K562 (cell line): Measurements from ENCODE around the gene USP48. TPM values are rescaled to one million over a fixed set of nuclear protein-coding genes. Genes with fewer than 3 reads are reported as not detected.
A peak's percentile ranks its signal among the peaks of the same experiment; 100 is the strongest.

Experiments used
- ATAC-seq: fragments of 200-7000 bp; cut with Tn5 transposase; 3 replicates; pipeline ENCODE4 v1.9.1; 2020; ENCODE audit warnings: moderate library complexity
- BruUV-seq: library from RNA; stranded (reverse); fragments of 400-500 nt; replicated peaks from 2 replicates; lab custom pipeline; 2021; lab: Mats Ljungman, UMichigan
- CTCF ChIA-PET: fragments of 300-600 bp; formaldehyde crosslinking; extraction: SDS; loops from one replicate; lab custom pipeline; 2021; ENCODE audit warnings: low intra/inter-chr PET ratio; lab: Yijun Ruan, JAX
- POLR2A ChIA-PET: fragments of 300-600, 350-650 bp; sonication (Branson Sonifier 250); formaldehyde crosslinking; extraction: SDS; loops from one replicate; lab custom pipeline; 2021; ENCODE audit warnings: antibody characterized with exemption, inconsistent platforms; lab: Yijun Ruan, JAX
- DNase-seq, 4 experiments: peaks; one replicate each; pipeline versions ENCODE4 v3.0.0 to v3.0.0-alpha.2; 2011 to 2018; ENCODE audit warnings: low spot score in 3 of 4, mixed read lengths in 3 of 4; ENCODE audit errors: extremely low read depth in 1 of 4
- FAIRE-seq: peaks from 2 replicates; lab custom pipeline; 2011; peaks lifted over from hg19 to GRCh38; lab: Jason Lieb, UNC
- H2AFZ ChIP-seq: 2 replicates; pipeline ENCODE4 v1.6.0; 2011; ENCODE audit warnings: low read depth, low read length, control low read depth, inconsistent platforms
- H3K27ac ChIP-seq: fragments of 200-600 bp; 3 replicates; pipeline ENCODE4 v1.8.0; 2011; ENCODE audit warnings: low read depth, mild to moderate bottlenecking, control low read depth, inconsistent platforms, low read length, moderate library complexity, mixed read lengths; ENCODE audit errors: extremely low read depth
- H3K27me3 ChIP-seq, 2 experiments: fragments of 300-600 bp in 1 of 2; 2 replicates in 1 of 2; 3 replicates in 1 of 2; pipeline versions ENCODE4 v1.6.0 to v1.8.0; 2011; ENCODE audit warnings: inconsistent platforms in 2 of 2, low read length in 2 of 2, mild to moderate bottlenecking in 1 of 2, mixed read lengths in 1 of 2, moderate library complexity in 1 of 2; ENCODE audit not compliant: control insufficient read depth in 2 of 2, insufficient read depth in 2 of 2
- H3K36me3 ChIP-seq: fragments of 300-600 bp; 3 replicates; pipeline ENCODE4 v1.8.0; 2011; ENCODE audit warnings: mild to moderate bottlenecking, low read length, inconsistent platforms; ENCODE audit not compliant: control insufficient read depth, insufficient read depth
- H3K4me1 ChIP-seq, 2 experiments: fragments of 200-600 bp in 1 of 2; replicated peaks in 1 of 2; 2 replicates in 1 of 2; 3 replicates in 1 of 2; pipeline versions ENCODE4 v1.5.1 to v1.8.0; 2011; ENCODE audit warnings: inconsistent platforms in 2 of 2, low read length in 2 of 2, mild to moderate bottlenecking in 1 of 2, mixed read lengths in 1 of 2, moderate library complexity in 1 of 2; ENCODE audit not compliant: control insufficient read depth in 2 of 2, insufficient read depth in 2 of 2
- H3K4me2 ChIP-seq: 2 replicates; pipeline ENCODE4 v1.6.1; 2011; ENCODE audit warnings: low read length, control low read depth, inconsistent platforms, mixed read lengths; ENCODE audit not compliant: insufficient read depth
- H3K4me3 ChIP-seq: fragments of 200-600 bp; sonication (generic), shearing (Covaris generic); 2 replicates; pipeline ENCODE4 v1.5.1; 2016; ENCODE audit warnings: control low read depth, inconsistent platforms
- H3K79me2 ChIP-seq: fragments of 200-600 bp; 3 replicates; pipeline ENCODE4 v1.8.0; 2011; ENCODE audit warnings: low read length, inconsistent platforms; ENCODE audit not compliant: control insufficient read depth, insufficient read depth
- H3K9ac ChIP-seq, 2 experiments: 2 replicates each; pipeline versions ENCODE4 v1.6.0 to v1.6.1; 2011; ENCODE audit warnings: low read depth in 2 of 2, low read length in 2 of 2, control low read depth in 1 of 2, inconsistent platforms in 1 of 2, mild to moderate bottlenecking in 1 of 2, mixed read lengths in 1 of 2; ENCODE audit not compliant: insufficient read depth in 1 of 2
- H3K9me1 ChIP-seq: one replicate; pipeline ENCODE4 v1.6.0; 2011; ENCODE audit warnings: inconsistent platforms, mild to moderate bottlenecking, low read length, moderate library complexity; ENCODE audit not compliant: control insufficient read depth, insufficient read depth
- H3K9me3 ChIP-seq: replicated peaks from 2 replicates; pipeline ENCODE4 v1.5.1; 2011; ENCODE audit warnings: low read depth, low read length, inconsistent platforms; ENCODE audit not compliant: control insufficient read depth, insufficient read depth
- H4K20me1 ChIP-seq: replicated peaks from 2 replicates; pipeline ENCODE4 v1.6.1; 2011; ENCODE audit warnings: low read length, inconsistent platforms, mixed read lengths; ENCODE audit not compliant: control insufficient read depth, insufficient read depth
- BMI1 ChIP-seq: fragments of 150-350 bp; IDR thresholded peaks from 2 replicates; pipeline ENCODE4 v1.6.1; 2014; ENCODE audit warnings: low read length
- KLF10 ChIP-seq: fragments of 250-450 bp; sonication (Bioruptor Pico); IDR thresholded peaks from 2 replicates; pipeline ENCODE4 v1.6.1; 2021; ENCODE audit warnings: matching md5 sums
- NFE2L1 ChIP-seq: fragments of 450-650 bp; IDR thresholded peaks from 2 replicates; pipeline ENCODE4 v1.6.1; 2016; ENCODE audit warnings: missing genetic modification characterization, low read depth, mild to moderate bottlenecking, missing compliant biosample characterization, moderate library complexity, borderline replicate concordance
- NR2C1 ChIP-seq, 2 experiments: fragments of 450-650 bp; IDR thresholded peaks; 2 replicates each; pipeline ENCODE4 v1.6.1; 2017; ENCODE audit warnings: mild to moderate bottlenecking in 2 of 2, antibody characterized with exemption in 1 of 2, inconsistent platforms in 1 of 2, missing compliant biosample characterization in 1 of 2, missing genetic modification characterization in 1 of 2
- POLR2G ChIP-seq: fragments of 200-400 bp; formaldehyde crosslinking; IDR thresholded peaks from 2 replicates; pipeline ENCODE4 v1.6.1; 2017; ENCODE audit warnings: low read depth, mild to moderate bottlenecking, antibody characterized with exemption, low read length, moderate library complexity
- TAF1 ChIP-seq: IDR thresholded peaks from 2 replicates; pipeline ENCODE4 v1.6.1; 2011; ENCODE audit warnings: mild to moderate bottlenecking, low read length, moderate library complexity; ENCODE audit not compliant: insufficient read depth, control insufficient read depth, severe bottlenecking; ENCODE audit errors: extremely low read depth
- ZNF57 ChIP-seq: fragments of 450-650 bp; formaldehyde crosslinking; IDR thresholded peaks from 2 replicates; pipeline ENCODE4 v1.4.0; 2020; ENCODE audit warnings: mild to moderate bottlenecking, moderate library complexity
- ZNF77 ChIP-seq: fragments of 250-450 bp; sonication (Bioruptor Pico); IDR thresholded peaks from 2 replicates; pipeline ENCODE4 v1.5.0; 2020
- WGBS: fragments of 100-300 bp; shearing (Covaris generic); methylation state at CpG from one replicate; pipeline ENCODE4 v1.1.6; 2016; ENCODE audit warnings: low coverage, mixed read lengths; ENCODE audit not compliant: insufficient coverage; ENCODE audit errors: missing lambda C conversion rate; 5-methylcytosine and 5-hydroxymethylcytosine counted together
- in situ Hi-C: fragments of 300-500 bp; cut with MboI; formaldehyde crosslinking; loops from 4 replicates; pipeline ENCODE4 v1.15.0; 2018; ENCODE audit warnings: inconsistent platforms, mixed read lengths
- intact Hi-C: fragments of 100-400 bp; cut with micrococcal nuclease; formaldehyde crosslinking; loops from 2 replicates; pipeline ENCODE4 v1.14.2; 2022
- polyA plus RNA-seq, 8 experiments: library from polyadenylated mRNA; depleted of rRNA in 4 of 8; stranded (reverse) in 5 of 8; unstranded in 3 of 8; fragments of >200 nt; fragmentation: Nextera tagmentation in 2 of 8; fragmentation: Illumina TruSeq in 1 of 8; extraction: Ambion mirVana in 2 of 8; extraction: Trizol in 1 of 8; gene quantifications; 2 replicates each; pipeline versions ENCODE4 v1.2.1 to v1.2.3, GENCODE V29; 2011 to 2014; ENCODE audit warnings: inconsistent platforms in 1 of 8, missing spikeins in 1 of 8
- total RNA-seq, 7 experiments: library from RNA; depleted of rRNA in 6 of 7; stranded (reverse); fragments of >200 nt in 6 of 7; fragmentation: Illumina TruSeq in 2 of 7; extraction: Trizol in 2 of 7; gene quantifications; 2 replicates each; pipeline versions ENCODE4 v1.2.1 to v1.2.3, GENCODE V29; 2011 to 2021; ENCODE audit warnings: low replicate concordance in 1 of 7
- TF ChIP-seq, protein P1 (sequence below): sonication (generic); formaldehyde crosslinking; IDR thresholded peaks from 2 replicates; pipeline ENCODE4 v1.8.1; 2023; ENCODE audit warnings: mild to moderate bottlenecking, missing genetic modification reagents
- TF ChIP-seq, protein P2 (sequence below): fragments of 250-450 bp; sonication (Bioruptor Pico); IDR thresholded peaks from 2 replicates; pipeline ENCODE4 v1.9.0; 2021; ENCODE audit warnings: mild to moderate bottlenecking, inconsistent platforms
- TF ChIP-seq, protein P3 (sequence below): sonication (generic); formaldehyde crosslinking; IDR thresholded peaks from 2 replicates; pipeline ENCODE4 v1.8.0; 2023; ENCODE audit warnings: mild to moderate bottlenecking, missing genetic modification reagents

USP48 gene
- total and polyA plus RNA-seq, 9 of the 15 experiments (the other 6 are each of a cell fraction or from before 2014, with no cell fraction given): 23.3 to 123 (median 106) TPM

DNA sequence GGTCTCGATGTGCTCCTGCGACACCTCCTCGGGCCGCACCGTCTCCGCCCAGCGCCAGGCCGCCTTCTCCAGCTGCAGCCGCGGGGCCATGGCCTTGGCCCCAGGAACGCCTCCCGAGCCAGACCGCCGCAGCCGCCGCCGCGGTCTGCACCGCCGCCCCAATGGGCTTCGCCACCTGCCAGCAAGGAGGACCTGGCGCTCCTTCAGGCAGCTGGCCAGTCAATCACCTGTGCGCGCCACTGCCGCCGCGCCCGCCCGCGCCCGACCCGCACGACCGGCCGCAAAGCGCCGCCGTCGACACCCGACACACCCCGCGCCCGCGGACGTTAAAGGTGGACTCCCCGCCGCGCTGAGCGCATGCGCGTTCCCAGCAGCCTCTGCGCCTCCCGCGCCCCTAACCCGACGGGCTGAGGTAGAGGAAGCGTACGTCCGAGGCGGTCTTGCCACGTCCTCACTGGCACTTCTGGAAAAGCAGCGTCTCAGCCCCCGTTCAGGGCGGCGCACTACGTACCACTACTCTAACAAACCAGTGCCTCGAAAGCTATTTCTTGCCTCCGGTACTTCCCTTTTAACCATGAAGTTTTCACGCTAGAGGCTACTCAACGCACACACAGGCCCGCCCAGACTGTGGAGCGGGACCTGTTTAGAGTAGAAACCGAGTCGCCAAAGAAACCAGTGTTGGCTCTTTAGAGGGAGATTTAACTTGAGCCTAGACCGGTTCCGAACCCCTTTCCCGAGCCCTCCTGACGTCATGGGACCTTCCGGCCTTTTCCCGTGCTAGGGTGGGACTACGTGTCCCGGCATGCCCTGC, at the start of gene USP48 (continued):
- TF ChIP-seq, protein P1, sequence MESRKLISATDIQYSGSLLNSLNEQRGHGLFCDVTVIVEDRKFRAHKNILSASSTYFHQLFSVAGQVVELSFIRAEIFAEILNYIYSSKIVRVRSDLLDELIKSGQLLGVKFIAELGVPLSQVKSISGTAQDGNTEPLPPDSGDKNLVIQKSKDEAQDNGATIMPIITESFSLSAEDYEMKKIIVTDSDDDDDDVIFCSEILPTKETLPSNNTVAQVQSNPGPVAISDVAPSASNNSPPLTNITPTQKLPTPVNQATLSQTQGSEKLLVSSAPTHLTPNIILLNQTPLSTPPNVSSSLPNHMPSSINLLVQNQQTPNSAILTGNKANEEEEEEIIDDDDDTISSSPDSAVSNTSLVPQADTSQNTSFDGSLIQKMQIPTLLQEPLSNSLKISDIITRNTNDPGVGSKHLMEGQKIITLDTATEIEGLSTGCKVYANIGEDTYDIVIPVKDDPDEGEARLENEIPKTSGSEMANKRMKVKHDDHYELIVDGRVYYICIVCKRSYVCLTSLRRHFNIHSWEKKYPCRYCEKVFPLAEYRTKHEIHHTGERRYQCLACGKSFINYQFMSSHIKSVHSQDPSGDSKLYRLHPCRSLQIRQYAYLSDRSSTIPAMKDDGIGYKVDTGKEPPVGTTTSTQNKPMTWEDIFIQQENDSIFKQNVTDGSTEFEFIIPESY (CRISPR knock-in tag): no peak; the same call in 1 of the 2 replicates
- no peak for TF ChIP-seq BMI1
- TF ChIP-seq ZNF77 (CRISPR knock-in tag): no peak
- no peak for TF ChIP-seq KLF10 (CRISPR knock-in tag)

DNA sequence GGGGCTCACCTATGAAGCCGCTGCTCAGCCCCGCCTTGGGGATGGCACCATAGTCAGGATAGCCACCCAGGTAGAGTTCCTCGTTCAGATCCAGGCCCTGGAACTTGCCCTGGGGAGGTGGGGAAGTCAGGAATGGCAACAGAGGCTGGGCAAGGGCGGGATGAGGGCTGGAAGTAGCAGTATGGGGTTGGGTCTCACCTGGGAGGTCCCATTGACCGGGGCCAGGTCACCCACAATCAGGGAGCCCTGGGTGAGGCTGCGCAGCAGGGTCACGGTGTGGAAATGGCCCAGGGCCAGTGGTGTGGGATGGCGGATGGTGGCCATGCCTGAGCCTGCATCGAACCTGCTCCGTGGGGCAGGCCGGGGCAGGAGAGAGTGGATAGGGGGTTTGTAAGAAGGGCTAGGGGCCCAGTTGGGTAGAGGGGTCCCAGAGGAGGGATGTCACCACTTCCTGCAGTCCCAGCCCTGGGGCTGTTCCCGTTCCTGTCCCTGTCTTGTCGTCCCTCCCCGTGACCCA, 48.6 kb upstream of the USP48 start:
- Histone ChIP-seq H2AFZ (no peak overlapping the region), H3K9me3 (peaks cover 9% of the 10 kb centered on the region), H3K9me1 (peaks cover 5% of the 10 kb centered on the region), H3K9ac (0 out of 4 replicates have a peak overlapping the region, but pooled peaks of 1 of the 2 experiments have one; percentile 22), H3K4me1 (peaks cover 0 to 29% of the 10 kb centered on the region in 2 experiments; a peak in 1 of 5 replicates), H3K27ac (no peak overlapping the region), H3K79me2 (no peaks in the 10 kb centered on the region), H3K4me3 (no peak overlapping the region), H4K20me1 (no peaks in the 10 kb centered on the region; the same call in 1 of the 2 replicates), H3K27me3 (no peaks in the 10 kb centered on the region), H3K4me2 (no peak overlapping the region), H3K36me3 (peaks cover 98% of the 10 kb centered on the region; the same call in 2 of the 3 replicates)
- 85% methylated on average over 13 of the region's 14 CpGs for WGBS
- CTCF ChIA-PET: no interaction called here
- POLR2A ChIA-PET: interaction anchor here (0.6 kb wide), 1 partner anchor 113 kb away, joined by 3 read pairs; no protein-coding TSS in a partner anchor
- in situ Hi-C loops (no loop called here), intact Hi-C loops (no loop called here)
- FAIRE-seq (no peak), ATAC-seq (no peak), DNase-seq (no peak)
- no TSS peak for BruUV-seq
- TF ChIP-seq TAF1: no peak
- TF ChIP-seq NFE2L1 (tag): no peak
- TF ChIP-seq, protein P2, sequence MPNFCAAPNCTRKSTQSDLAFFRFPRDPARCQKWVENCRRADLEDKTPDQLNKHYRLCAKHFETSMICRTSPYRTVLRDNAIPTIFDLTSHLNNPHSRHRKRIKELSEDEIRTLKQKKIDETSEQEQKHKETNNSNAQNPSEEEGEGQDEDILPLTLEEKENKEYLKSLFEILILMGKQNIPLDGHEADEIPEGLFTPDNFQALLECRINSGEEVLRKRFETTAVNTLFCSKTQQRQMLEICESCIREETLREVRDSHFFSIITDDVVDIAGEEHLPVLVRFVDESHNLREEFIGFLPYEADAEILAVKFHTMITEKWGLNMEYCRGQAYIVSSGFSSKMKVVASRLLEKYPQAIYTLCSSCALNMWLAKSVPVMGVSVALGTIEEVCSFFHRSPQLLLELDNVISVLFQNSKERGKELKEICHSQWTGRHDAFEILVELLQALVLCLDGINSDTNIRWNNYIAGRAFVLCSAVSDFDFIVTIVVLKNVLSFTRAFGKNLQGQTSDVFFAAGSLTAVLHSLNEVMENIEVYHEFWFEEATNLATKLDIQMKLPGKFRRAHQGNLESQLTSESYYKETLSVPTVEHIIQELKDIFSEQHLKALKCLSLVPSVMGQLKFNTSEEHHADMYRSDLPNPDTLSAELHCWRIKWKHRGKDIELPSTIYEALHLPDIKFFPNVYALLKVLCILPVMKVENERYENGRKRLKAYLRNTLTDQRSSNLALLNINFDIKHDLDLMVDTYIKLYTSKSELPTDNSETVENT: no peak
- TF ChIP-seq, protein P3, sequence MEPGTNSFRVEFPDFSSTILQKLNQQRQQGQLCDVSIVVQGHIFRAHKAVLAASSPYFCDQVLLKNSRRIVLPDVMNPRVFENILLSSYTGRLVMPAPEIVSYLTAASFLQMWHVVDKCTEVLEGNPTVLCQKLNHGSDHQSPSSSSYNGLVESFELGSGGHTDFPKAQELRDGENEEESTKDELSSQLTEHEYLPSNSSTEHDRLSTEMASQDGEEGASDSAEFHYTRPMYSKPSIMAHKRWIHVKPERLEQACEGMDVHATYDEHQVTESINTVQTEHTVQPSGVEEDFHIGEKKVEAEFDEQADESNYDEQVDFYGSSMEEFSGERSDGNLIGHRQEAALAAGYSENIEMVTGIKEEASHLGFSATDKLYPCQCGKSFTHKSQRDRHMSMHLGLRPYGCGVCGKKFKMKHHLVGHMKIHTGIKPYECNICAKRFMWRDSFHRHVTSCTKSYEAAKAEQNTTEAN (CRISPR knock-in tag): no peak
- no peak for TF ChIP-seq POLR2G
- TF ChIP-seq ZNF57 (CRISPR knock-in tag): no peak
- TF ChIP-seq NR2C1 (IDR thresholded peaks at IDR 0.05): no peak
- TF ChIP-seq NR2C1 (tag; IDR thresholded peaks at IDR 0.05): no peak
